ENCODE results near the gene ADGRD1. TPM values are rescaled to one million over a fixed set of nuclear protein-coding genes. Genes with fewer than 3 reads are reported as not detected.

ADGRD1 gene
- total and polyA plus RNA-seq, 4 donors = 9.9 to 15.4 (median 12.7) TPM

DNA sequence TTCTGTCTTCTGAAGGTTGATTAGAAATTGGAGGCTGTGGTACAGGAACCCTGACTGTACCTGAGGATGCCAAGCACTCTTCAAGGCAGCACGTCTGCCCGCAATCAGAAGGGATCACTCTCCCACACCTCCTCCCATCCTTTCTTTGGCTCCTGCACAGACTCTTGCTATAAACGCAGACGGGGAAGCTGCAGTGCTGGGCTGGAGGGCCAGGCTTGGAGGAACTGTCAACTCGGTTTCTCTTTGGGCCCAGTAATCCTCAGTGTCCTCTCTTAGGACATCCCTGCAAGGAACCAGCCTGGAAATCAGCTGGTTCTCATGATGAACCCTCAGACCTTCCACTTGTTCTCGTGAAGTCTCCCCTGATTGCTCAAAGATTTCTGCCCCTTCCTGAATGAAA lies 201.4 kb downstream of the ADGRD1 start:
- no peak for DNase-seq (ENCODE audit: low read depth in 4 of 6, low spot score in 6 of 6)
- no peaks in the 10 kb centered on the region for H3K27me3 ChIP-seq (ENCODE audit: control insufficient read depth, insufficient read depth, low read length)
- H3K9me3 ChIP-seq (ENCODE audit: control insufficient read depth, insufficient read depth, low read length) = peaks cover 1% of the 10 kb centered on the region
- H3K4me1 ChIP-seq (ENCODE audit: control insufficient read depth, insufficient read depth, low read length) = peaks cover 7% of the 10 kb centered on the region
- no peaks in the 10 kb centered on the region for H3K36me3 ChIP-seq (ENCODE audit: control insufficient read depth, insufficient read depth, low read length)
- no peak overlapping the region for H3K27ac ChIP-seq (ENCODE audit: low read depth, low read length)
- no peak overlapping the region for H3K4me3 ChIP-seq (ENCODE audit: low read depth, low read length)
- 79% methylated on average over 6 of the region's 6 CpGs for WGBS (ENCODE audit: insufficient coverage)

DNA sequence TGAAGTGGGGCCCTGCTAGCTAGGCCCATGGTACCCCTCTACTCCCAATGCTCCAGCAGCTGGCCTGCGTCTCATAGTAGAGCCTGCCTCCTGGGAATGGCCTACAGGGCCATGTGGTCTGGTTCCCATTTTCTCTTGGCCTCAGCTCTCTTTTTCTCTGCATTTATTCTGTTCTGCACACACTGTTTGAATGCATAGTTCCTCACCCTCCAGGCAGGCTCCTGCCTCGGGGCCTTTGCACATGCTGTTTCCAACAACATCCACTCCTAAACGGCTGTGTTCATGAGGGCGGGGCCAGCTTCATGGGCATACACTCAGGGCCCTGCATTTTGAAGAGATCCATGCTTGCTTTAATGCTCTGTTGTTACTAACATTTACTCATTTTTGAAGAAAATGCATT lies 204.0 kb downstream of the ADGRD1 start:
- no peak for DNase-seq (ENCODE audit: low read depth in 4 of 6, low spot score in 6 of 6)
- Histone ChIP-seq H3K36me3 (ENCODE audit: control insufficient read depth, insufficient read depth, low read length) (no peaks in the 10 kb centered on the region), H3K9me3 (ENCODE audit: control insufficient read depth, insufficient read depth, low read length) (peaks cover 1% of the 10 kb centered on the region), H3K27me3 (ENCODE audit: control insufficient read depth, insufficient read depth, low read length) (no peaks in the 10 kb centered on the region), H3K4me1 (ENCODE audit: control insufficient read depth, insufficient read depth, low read length) (no peaks in the 10 kb centered on the region), H3K4me3 (ENCODE audit: low read depth, low read length) (no peak overlapping the region), H3K27ac (ENCODE audit: low read depth, low read length) (no peak overlapping the region)
- WGBS (ENCODE audit: insufficient coverage) = 94% methylated on average over 4 of the region's 4 CpGs

DNA sequence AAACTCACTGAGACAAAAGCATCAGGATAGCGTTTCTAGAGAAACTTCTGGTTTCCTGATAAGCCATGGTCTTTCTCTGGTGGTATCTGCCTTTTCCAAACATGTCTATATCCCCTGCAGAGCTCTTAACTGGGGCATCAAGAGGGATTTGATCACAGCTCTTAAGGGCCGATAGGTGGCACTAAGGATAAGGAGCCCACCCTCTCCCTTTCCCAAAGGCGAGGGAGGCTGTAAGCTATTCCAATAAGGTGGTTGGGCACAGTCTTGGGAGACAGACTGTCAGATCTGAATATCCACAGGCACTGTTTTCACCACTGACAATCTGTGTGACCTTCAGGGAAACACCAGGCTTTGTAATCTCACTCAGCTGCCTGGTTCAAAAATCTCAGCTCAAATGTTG lies 206.0 kb downstream of the ADGRD1 start:
- H3K4me3 ChIP-seq (ENCODE audit: low read depth, low read length) = no peak overlapping the region
- no peak overlapping the region for H3K27ac ChIP-seq (ENCODE audit: low read depth, low read length)
- 50% methylated on average over 1 of the region's 3 CpGs for WGBS (ENCODE audit: insufficient coverage)
- no peaks in the 10 kb centered on the region for H3K36me3 ChIP-seq (ENCODE audit: control insufficient read depth, insufficient read depth, low read length)
- H3K9me3 ChIP-seq (ENCODE audit: control insufficient read depth, insufficient read depth, low read length) = peaks cover 1% of the 10 kb centered on the region
- DNase-seq (ENCODE audit: low read depth in 4 of 6, low spot score in 6 of 6) = peak in 2 of 6 donors; percentile 55 to 57
- H3K4me1 ChIP-seq (ENCODE audit: control insufficient read depth, insufficient read depth, low read length) = no peaks in the 10 kb centered on the region
- no peaks in the 10 kb centered on the region for H3K27me3 ChIP-seq (ENCODE audit: control insufficient read depth, insufficient read depth, low read length)

DNA sequence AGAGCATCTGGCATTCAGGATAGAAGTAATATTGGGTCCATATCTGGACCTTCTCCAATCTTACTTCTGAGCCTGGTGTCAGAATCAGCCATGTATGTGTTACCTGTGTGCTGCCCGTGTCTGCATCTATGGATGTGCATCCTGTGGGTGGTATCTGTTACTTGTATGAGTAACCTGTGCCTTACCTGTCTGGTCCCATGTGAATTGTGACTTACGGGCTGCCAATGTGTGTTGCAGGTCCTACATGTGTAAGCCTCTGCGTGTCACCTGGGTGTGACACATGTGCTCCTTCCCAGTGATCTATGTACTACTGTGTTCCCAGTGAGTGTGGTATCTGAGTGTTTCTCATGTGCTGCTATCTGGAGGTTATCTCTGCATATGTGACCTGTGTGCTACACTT lies 208.4 kb downstream of the ADGRD1 start:
- Histone ChIP-seq H3K4me3 (ENCODE audit: low read depth, low read length) (no peak overlapping the region), H3K27me3 (ENCODE audit: control insufficient read depth, insufficient read depth, low read length) (no peaks in the 10 kb centered on the region), H3K27ac (ENCODE audit: low read depth, low read length) (no peak overlapping the region), H3K9me3 (ENCODE audit: control insufficient read depth, insufficient read depth, low read length) (peaks cover 1% of the 10 kb centered on the region), H3K36me3 (ENCODE audit: control insufficient read depth, insufficient read depth, low read length) (no peaks in the 10 kb centered on the region), H3K4me1 (ENCODE audit: control insufficient read depth, insufficient read depth, low read length) (no peaks in the 10 kb centered on the region)
- WGBS (ENCODE audit: insufficient coverage) = 86% methylated on average over 2 of the region's 3 CpGs
- DNase-seq (ENCODE audit: low read depth in 4 of 6, low spot score in 6 of 6) = no peak

DNA sequence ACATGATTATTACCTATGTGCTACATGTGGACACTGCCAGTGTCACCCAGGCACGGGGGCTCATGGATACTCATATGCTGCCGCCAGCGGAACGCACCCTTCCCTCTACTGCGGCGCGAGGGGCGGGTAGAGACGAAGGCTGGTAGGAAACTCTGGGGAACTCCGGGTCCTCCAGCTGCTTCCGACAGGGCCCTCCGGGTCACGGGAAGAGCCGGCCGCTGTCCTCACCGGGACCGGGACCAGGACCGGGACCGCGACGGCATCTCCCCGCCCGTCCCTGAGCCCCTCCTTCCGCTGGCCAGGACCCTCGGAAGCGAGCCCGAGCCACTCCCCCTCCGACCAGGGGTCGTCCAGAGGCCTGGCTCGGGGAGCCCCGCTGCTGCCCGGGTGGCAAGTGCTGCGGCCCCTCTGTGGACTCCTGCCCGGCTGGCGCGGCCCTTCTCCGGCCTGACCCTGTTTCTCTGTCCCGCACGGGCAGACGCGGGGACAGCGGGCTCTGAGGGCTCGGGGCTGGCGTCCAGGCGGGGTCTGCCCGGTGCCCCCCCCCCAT lies 209.6 kb downstream of the ADGRD1 start:
- WGBS (ENCODE audit: insufficient coverage) = 86% methylated on average over 46 of the region's 46 CpGs
- Histone ChIP-seq H3K4me3 (ENCODE audit: low read depth, low read length) (no peak overlapping the region), H3K27ac (ENCODE audit: low read depth, low read length) (no peak overlapping the region), H3K36me3 (ENCODE audit: control insufficient read depth, insufficient read depth, low read length) (no peaks in the 10 kb centered on the region), H3K9me3 (ENCODE audit: control insufficient read depth, insufficient read depth, low read length) (no peaks in the 10 kb centered on the region), H3K27me3 (ENCODE audit: control insufficient read depth, insufficient read depth, low read length) (no peaks in the 10 kb centered on the region), H3K4me1 (ENCODE audit: control insufficient read depth, insufficient read depth, low read length) (no peaks in the 10 kb centered on the region)
- DNase-seq (ENCODE audit: low read depth in 4 of 6, low spot score in 6 of 6) = no peak

DNA sequence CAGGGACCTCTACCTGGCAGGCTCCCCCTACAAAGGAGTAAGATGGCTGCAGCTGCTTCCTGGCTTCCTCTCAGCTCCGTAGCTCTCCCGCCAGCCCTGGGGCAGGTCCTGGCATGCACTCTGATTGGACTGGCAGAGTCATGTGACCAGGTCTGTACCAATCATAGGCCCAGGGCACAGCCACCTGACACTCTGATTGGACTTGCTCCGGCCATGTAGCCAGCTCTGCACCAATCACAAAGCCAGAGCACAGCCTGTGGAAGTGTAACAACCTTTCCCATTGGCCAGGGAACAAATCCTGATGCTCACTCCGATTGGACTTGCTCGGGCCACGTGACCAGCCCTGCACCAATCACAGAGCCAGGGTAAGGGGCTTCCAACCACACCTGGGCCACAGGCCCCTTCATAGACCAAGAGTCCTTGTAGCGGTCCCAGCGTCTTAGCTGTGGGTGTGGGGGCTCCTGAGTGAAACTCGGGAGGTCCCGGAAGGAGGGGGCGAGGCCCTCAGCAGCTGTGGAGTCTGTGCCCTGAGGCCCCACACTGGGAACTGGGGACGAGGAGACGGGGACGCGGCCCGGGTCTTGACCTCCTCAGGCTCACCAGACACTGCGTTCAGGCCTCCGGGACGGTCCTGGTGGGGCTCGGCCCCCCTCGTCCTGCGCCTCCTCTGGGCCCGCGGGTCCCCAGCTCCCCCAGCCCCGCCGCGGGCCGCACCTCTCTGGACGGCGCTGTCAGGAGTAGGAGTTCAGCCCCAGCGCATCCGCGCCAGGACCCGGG lies 210.6 kb downstream of the ADGRD1 start:
- no peak overlapping the region for H3K27ac ChIP-seq (ENCODE audit: low read depth, low read length)
- no peak overlapping the region for H3K4me3 ChIP-seq (ENCODE audit: low read depth, low read length)
- no peaks in the 10 kb centered on the region for H3K27me3 ChIP-seq (ENCODE audit: control insufficient read depth, insufficient read depth, low read length)
- H3K9me3 ChIP-seq (ENCODE audit: control insufficient read depth, insufficient read depth, low read length) = no peaks in the 10 kb centered on the region
- 94% methylated on average over 16 of the region's 34 CpGs for WGBS (ENCODE audit: insufficient coverage)
- no peak for DNase-seq (ENCODE audit: low read depth in 4 of 6, low spot score in 6 of 6)
- no peaks in the 10 kb centered on the region for H3K36me3 ChIP-seq (ENCODE audit: control insufficient read depth, insufficient read depth, low read length)
- H3K4me1 ChIP-seq (ENCODE audit: control insufficient read depth, insufficient read depth, low read length) = no peaks in the 10 kb centered on the region

DNA sequence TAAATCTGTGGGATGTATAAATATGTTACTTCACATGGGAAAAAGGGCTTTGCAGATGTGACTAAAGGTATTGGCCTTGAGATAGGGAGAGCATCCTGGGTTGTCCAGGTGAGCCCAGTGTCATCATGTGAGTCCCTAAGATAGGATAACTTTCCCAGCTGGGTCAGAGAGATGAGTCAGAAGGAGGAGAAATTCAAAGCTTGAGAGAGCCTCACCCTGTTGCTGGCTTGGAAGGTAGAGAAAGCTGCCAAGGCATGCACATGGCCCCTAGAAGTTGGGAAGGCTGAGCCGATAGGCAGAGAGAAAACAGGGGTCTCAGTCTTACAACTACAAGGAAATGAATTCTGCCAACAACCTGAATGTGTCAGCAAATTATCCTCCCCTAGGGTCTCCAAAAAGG lies 213.0 kb downstream of the ADGRD1 start:
- Histone ChIP-seq H3K4me3 (ENCODE audit: low read depth, low read length) (no peak overlapping the region), H3K36me3 (ENCODE audit: control insufficient read depth, insufficient read depth, low read length) (no peaks in the 10 kb centered on the region), H3K9me3 (ENCODE audit: control insufficient read depth, insufficient read depth, low read length) (no peaks in the 10 kb centered on the region), H3K27me3 (ENCODE audit: control insufficient read depth, insufficient read depth, low read length) (no peaks in the 10 kb centered on the region), H3K4me1 (ENCODE audit: control insufficient read depth, insufficient read depth, low read length) (no peaks in the 10 kb centered on the region), H3K27ac (ENCODE audit: low read depth, low read length) (no peak overlapping the region)
- no CpG with 5 or more reads among the region's 1 CpG for WGBS (ENCODE audit: insufficient coverage)
- DNase-seq (ENCODE audit: low read depth in 4 of 6, low spot score in 6 of 6) = no peak

DNA sequence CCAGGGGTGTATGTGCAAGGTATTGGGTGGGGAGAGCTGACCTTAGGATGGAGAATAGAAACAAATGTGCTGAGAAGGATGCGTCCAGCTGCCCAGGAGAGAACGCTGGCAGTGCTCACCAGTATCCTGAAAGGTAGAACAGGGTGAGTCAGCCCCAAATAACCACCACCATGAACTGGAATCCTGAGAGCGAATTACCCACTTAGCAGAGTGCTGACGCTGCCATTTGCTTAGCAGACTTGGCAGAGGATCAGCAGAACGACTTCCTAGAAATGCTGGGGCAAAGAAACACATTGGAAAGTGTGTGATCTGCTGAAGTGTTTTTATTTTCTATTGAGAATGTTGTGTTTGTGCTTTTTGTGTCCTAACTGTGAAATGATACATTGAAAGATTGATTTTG lies 213.6 kb downstream of the ADGRD1 start:
- WGBS (ENCODE audit: insufficient coverage) = 14% methylated on average over 2 of the region's 5 CpGs
- DNase-seq (ENCODE audit: low read depth in 4 of 6, low spot score in 6 of 6) = peak in 2 of 6 donors; percentile 51 to 69
- no peak overlapping the region for H3K4me3 ChIP-seq (ENCODE audit: low read depth, low read length)
- H3K27me3 ChIP-seq (ENCODE audit: control insufficient read depth, insufficient read depth, low read length) = no peaks in the 10 kb centered on the region
- H3K36me3 ChIP-seq (ENCODE audit: control insufficient read depth, insufficient read depth, low read length) = no peaks in the 10 kb centered on the region
- no peak overlapping the region for H3K27ac ChIP-seq (ENCODE audit: low read depth, low read length)
- no peaks in the 10 kb centered on the region for H3K9me3 ChIP-seq (ENCODE audit: control insufficient read depth, insufficient read depth, low read length)
- no peaks in the 10 kb centered on the region for H3K4me1 ChIP-seq (ENCODE audit: control insufficient read depth, insufficient read depth, low read length)

DNA sequence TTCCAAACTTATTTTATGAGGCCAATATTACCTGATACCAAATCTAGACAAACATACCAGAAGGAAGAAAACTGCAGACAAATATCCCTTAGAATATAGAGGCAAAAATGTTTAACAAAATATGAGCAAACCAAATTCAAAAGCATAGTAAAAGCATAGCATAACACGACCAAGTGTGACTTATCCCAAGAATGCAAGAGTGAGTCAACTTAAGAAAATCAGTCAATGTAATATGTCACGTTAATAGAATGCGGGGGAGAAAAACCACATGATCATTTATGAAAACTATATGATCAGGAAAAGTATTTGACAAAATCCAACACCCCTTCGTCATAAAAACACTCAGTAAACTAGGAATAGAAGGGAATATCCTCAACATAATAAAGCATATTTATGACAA lies 217.3 kb downstream of the ADGRD1 start:
- Histone ChIP-seq H3K36me3 (ENCODE audit: control insufficient read depth, insufficient read depth, low read length) (no peaks in the 10 kb centered on the region), H3K27ac (ENCODE audit: low read depth, low read length) (no peak overlapping the region), H3K9me3 (ENCODE audit: control insufficient read depth, insufficient read depth, low read length) (no peaks in the 10 kb centered on the region), H3K4me1 (ENCODE audit: control insufficient read depth, insufficient read depth, low read length) (no peaks in the 10 kb centered on the region), H3K27me3 (ENCODE audit: control insufficient read depth, insufficient read depth, low read length) (no peaks in the 10 kb centered on the region), H3K4me3 (ENCODE audit: low read depth, low read length) (no peak overlapping the region)
- DNase-seq (ENCODE audit: low read depth in 4 of 6, low spot score in 6 of 6) = no peak
- no CpG with 5 or more reads among the region's 4 CpGs for WGBS (ENCODE audit: insufficient coverage)

DNA sequence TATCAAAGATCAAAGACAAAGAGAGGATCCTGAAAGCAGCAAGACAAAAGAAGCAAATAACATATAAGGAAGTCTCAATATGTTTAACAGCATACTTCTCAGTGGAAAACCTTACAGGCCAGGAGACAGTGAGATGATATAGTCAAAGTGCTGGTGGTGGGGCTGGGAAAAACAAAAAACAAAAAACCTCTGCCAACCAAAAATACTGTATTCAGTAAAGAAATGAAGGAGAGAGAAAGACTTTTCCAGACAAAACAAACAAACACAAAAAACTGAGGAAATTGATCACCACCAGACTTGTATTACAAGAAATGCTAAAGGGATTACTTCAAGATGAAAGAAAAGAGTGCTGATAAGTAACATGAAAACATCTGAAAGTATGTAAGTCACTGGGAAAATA lies 221.2 kb downstream of the ADGRD1 start:
- no peak overlapping the region for H3K27ac ChIP-seq (ENCODE audit: low read depth, low read length)

More for the DNA sequence above, 221.2 kb downstream of the ADGRD1 start:
- Histone ChIP-seq H3K27me3 (ENCODE audit: control insufficient read depth, insufficient read depth, low read length) (no peaks in the 10 kb centered on the region), H3K9me3 (ENCODE audit: control insufficient read depth, insufficient read depth, low read length) (no peaks in the 10 kb centered on the region), H3K36me3 (ENCODE audit: control insufficient read depth, insufficient read depth, low read length) (no peaks in the 10 kb centered on the region), H3K4me3 (ENCODE audit: low read depth, low read length) (no peak overlapping the region), H3K4me1 (ENCODE audit: control insufficient read depth, insufficient read depth, low read length) (no peaks in the 10 kb centered on the region)
- no peak for DNase-seq (ENCODE audit: low read depth in 4 of 6, low spot score in 6 of 6)
